Neuronal stem cell (in vitro differentiated cells): ENCODE measurements around the gene DHX16.

ENCODE experiments used
- DNase-seq: peaks from one replicate; pipeline ENCODE4 v3.0.0-alpha.2; 2013; ENCODE audit warnings: low spot score
- H2AFZ ChIP-seq: one replicate; pipeline ENCODE4 v1.6.1; 2013; ENCODE audit warnings: mild to moderate bottlenecking, low read length, inconsistent platforms
- H2AK5ac ChIP-seq: 2 replicates; pipeline ENCODE4 v1.6.1; 2013; ENCODE audit warnings: low read depth, mild to moderate bottlenecking, inconsistent platforms, low read length, moderate library complexity, mixed read lengths
- H2BK120ac ChIP-seq: 2 replicates; pipeline ENCODE4 v1.6.1; 2013; ENCODE audit warnings: low read depth, mild to moderate bottlenecking, inconsistent platforms, low read length, moderate library complexity, mixed read lengths
- H2BK12ac ChIP-seq: one replicate; pipeline ENCODE4 v1.6.1; 2013; ENCODE audit warnings: low read length, inconsistent platforms
- H2BK15ac ChIP-seq: 2 replicates; pipeline ENCODE4 v1.6.1; 2013; ENCODE audit warnings: mild to moderate bottlenecking, low read length, inconsistent platforms, mixed read lengths
- H2BK5ac ChIP-seq: one replicate; pipeline ENCODE4 v1.6.1; 2013; ENCODE audit warnings: inconsistent platforms, mild to moderate bottlenecking, low read length, moderate library complexity
- H3K14ac ChIP-seq: one replicate; pipeline ENCODE4 v1.6.1; 2013; ENCODE audit warnings: low read length, inconsistent platforms
- H3K18ac ChIP-seq: 2 replicates; pipeline ENCODE4 v1.6.1; 2013; ENCODE audit warnings: low read length, inconsistent platforms
- H3K23ac ChIP-seq: 2 replicates; pipeline ENCODE4 v1.6.1; 2013; ENCODE audit warnings: low read depth, mild to moderate bottlenecking, mixed read lengths, low read length, inconsistent platforms; ENCODE audit not compliant: poor library complexity
- H3K27ac ChIP-seq: replicated peaks from 3 replicates; pipeline ENCODE4 v1.5.1; 2013; ENCODE audit warnings: low read length, inconsistent platforms
- H3K27me3 ChIP-seq, 3 experiments: 2 replicates each; pipeline ENCODE4 v1.6.1; 2013; ENCODE audit warnings: low read length in 3 of 3, mild to moderate bottlenecking in 2 of 3, inconsistent platforms in 1 of 3, low read depth in 1 of 3, mixed read lengths in 1 of 3, moderate library complexity in 1 of 3; ENCODE audit not compliant: control insufficient read depth in 3 of 3, insufficient read depth in 3 of 3
- H3K36me3 ChIP-seq, 2 donors: replicated peaks in 1 of 2; 2 replicates each; pipeline ENCODE4 v1.6.1; 2013; ENCODE audit warnings: low read length in 2 of 2; ENCODE audit not compliant: control insufficient read depth in 2 of 2, insufficient read depth in 2 of 2
- H3K4ac ChIP-seq: 2 replicates; pipeline ENCODE4 v1.6.1; 2013; ENCODE audit warnings: inconsistent platforms, mild to moderate bottlenecking, low read length, moderate library complexity
- H3K4me1 ChIP-seq, 2 donors: 1 replicate in 1 of 2; 2 replicates in 1 of 2; pipeline ENCODE4 v1.6.1; 2013; ENCODE audit warnings: low read length in 2 of 2, low read depth in 1 of 2; ENCODE audit not compliant: control insufficient read depth in 2 of 2, insufficient read depth in 1 of 2
- H3K4me2 ChIP-seq: one replicate; pipeline ENCODE4 v1.6.1; 2013; ENCODE audit warnings: mild to moderate bottlenecking, low read length, inconsistent platforms; ENCODE audit not compliant: insufficient read depth, poor library complexity, severe bottlenecking
- H3K4me3 ChIP-seq, 2 donors: 2 replicates each; pipeline ENCODE4 v1.5.1; 2013; ENCODE audit warnings: low read length in 2 of 2, mild to moderate bottlenecking in 2 of 2, inconsistent platforms in 1 of 2, moderate library complexity in 1 of 2
- H3K79me1 ChIP-seq: one replicate; pipeline ENCODE4 v1.6.1; 2013; ENCODE audit warnings: low read depth, mild to moderate bottlenecking, inconsistent platforms, low read length, moderate library complexity
- H3K9ac ChIP-seq: one replicate; pipeline ENCODE4 v1.6.1; 2013; ENCODE audit warnings: mild to moderate bottlenecking, low read depth, low read length, inconsistent platforms; ENCODE audit not compliant: poor library complexity
- H3K9me3 ChIP-seq, 2 donors: replicated peaks in 1 of 2; 2 replicates each; pipeline versions ENCODE3 to v1.6.1; 2013; ENCODE audit warnings: low read length in 2 of 2, mild to moderate bottlenecking in 2 of 2, inconsistent platforms in 1 of 2, low read depth in 1 of 2, mixed read lengths in 1 of 2, moderate library complexity in 1 of 2; ENCODE audit not compliant: control insufficient read depth in 2 of 2, insufficient read depth in 1 of 2
- H4K8ac ChIP-seq: one replicate; pipeline ENCODE4 v1.6.1; 2013; ENCODE audit warnings: low read depth, mild to moderate bottlenecking, inconsistent platforms, low read length, moderate library complexity
- H4K91ac ChIP-seq: one replicate; pipeline ENCODE4 v1.6.1; 2013; ENCODE audit warnings: low read length, low read depth, mild to moderate bottlenecking, inconsistent platforms; ENCODE audit not compliant: poor library complexity
- WGBS, 2 donors: extraction: QIAGEN DNeasy Blood & Tissue Kit; methylation state at CpG; one replicate each; pipeline ENCODE4 v1.1.7; 2013; ENCODE audit warnings: missing lambda C conversion rate in 2 of 2, mixed read lengths in 1 of 2; ENCODE audit not compliant: insufficient read length in 2 of 2, insufficient replicate concordance in 1 of 2; ENCODE audit errors: extremely low coverage in 2 of 2; 5-methylcytosine and 5-hydroxymethylcytosine counted together

Gene DHX16

GRCh38 chr6:30612213-30612612 lies 60.6 kb downstream of the DHX16 start:
- H3K4me1 ChIP-seq, result peaks cover 5 to 6% of the 10 kb centered on the region in 2 donors
- no peak overlapping the region for H3K27ac ChIP-seq
- no peaks in the 10 kb centered on the region for H3K27me3 ChIP-seq
- H3K18ac ChIP-seq, result no peak overlapping the region
- no peaks in the 10 kb centered on the region for H3K9me3 ChIP-seq
- no peak overlapping the region for H2BK15ac ChIP-seq
- no peak overlapping the region for H3K14ac ChIP-seq
- no peak overlapping the region for H3K4me3 ChIP-seq
- H3K23ac ChIP-seq, result no peak overlapping the region
- no peak overlapping the region for H2AK5ac ChIP-seq
- no peak overlapping the region for H2BK5ac ChIP-seq
- H2BK12ac ChIP-seq, result no peak overlapping the region
- H3K79me1 ChIP-seq, result peaks cover 2% of the 10 kb centered on the region
- H3K36me3 ChIP-seq, result peaks cover 20 to 90% of the 10 kb centered on the region in 2 donors
- H2BK120ac ChIP-seq, result no peak overlapping the region
- no CpG with 5 or more reads among the region's 1 CpG for WGBS, 2 donors
- no peak overlapping the region for H4K91ac ChIP-seq
- no peak overlapping the region for H3K4me2 ChIP-seq
- H3K4ac ChIP-seq, result no peak overlapping the region
- DNase-seq, result no peak
- no peak overlapping the region for H2AFZ ChIP-seq
- H3K9ac ChIP-seq, result no peak overlapping the region
- no peak overlapping the region for H4K8ac ChIP-seq

DNA sequence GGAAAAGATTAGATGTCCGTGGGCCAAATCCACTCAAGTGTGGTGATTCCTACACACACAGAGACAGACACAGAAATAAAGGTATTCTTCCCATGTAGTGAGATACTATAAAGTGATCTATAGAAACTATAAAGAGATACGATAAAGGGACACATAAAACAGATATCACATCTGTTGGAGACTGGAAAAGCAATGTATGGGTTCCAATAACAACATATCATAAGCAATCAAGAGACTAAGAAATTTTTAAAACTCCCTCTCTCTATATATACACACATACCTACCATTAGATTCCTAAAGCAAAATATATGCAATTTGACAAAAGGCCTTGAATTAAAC lies 61.0 kb downstream of the DHX16 start:
- Histone ChIP-seq H3K79me1 (peaks cover 2% of the 10 kb centered on the region), H3K9me3 (no peaks in the 10 kb centered on the region), H3K27ac (no peak overlapping the region), H3K27me3 (no peaks in the 10 kb centered on the region), H4K8ac (no peak overlapping the region), H2AK5ac (no peak overlapping the region), H3K4me1 (peaks cover 5 to 6% of the 10 kb centered on the region in 2 donors), H3K4me3 (no peak overlapping the region), H3K36me3 (peaks cover 20 to 92% of the 10 kb centered on the region in 2 donors), H3K23ac (no peak overlapping the region), H2BK5ac (no peak overlapping the region), H2BK15ac (no peak overlapping the region), H3K9ac (no peak overlapping the region), H3K14ac (no peak overlapping the region), H3K4me2 (no peak overlapping the region), H3K18ac (no peak overlapping the region), H2AFZ (no peak overlapping the region), H2BK12ac (no peak overlapping the region), H2BK120ac (no peak overlapping the region), H3K4ac (no peak overlapping the region), H4K91ac (no peak overlapping the region)
- WGBS, 2 donors, result no CpG with 5 or more reads among the region's 2 CpGs
- DNase-seq, result no peak

DNA sequence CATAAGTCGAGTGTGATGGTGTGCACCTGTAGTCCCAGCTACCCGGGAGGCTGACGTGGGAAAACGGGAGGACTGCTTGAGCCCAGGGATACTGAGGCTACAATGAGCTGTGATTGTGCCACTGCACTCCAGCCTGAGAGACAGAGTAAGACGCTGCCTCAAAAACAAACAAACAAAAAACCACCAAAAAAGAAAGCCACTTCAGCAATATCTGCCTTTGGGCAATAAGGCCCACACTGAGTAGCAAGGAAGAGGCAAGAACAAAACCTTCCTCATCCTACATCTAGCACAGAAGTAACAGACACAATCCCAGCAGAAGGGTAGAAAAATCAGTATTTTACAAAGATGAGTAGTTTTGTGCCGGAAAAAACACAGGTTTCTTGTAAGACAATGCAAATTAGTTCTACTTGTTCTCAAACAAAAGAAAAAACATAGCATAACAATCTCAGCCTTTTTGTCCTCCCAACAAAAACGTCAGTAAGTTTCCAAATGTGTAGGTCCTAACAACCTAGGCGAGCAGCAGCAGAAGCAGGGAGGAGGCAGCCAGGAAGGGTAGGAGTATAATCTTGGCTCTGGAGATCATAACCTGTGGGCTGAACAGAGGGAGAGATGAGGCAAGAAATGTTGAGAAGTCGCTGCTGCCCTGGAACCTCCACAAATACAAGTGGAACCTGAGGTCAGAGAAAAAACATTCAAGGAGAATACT lies 61.5 kb downstream of the DHX16 start:
- Histone ChIP-seq H2AK5ac (no peak overlapping the region), H3K4me3 (no peak overlapping the region), H2AFZ (no peak overlapping the region), H2BK15ac (no peak overlapping the region), H3K4me2 (no peak overlapping the region), H3K4me1 (peaks cover 5 to 6% of the 10 kb centered on the region in 2 donors), H3K27ac (no peak overlapping the region), H3K36me3 (peaks cover 24 to 92% of the 10 kb centered on the region in 2 donors), H3K27me3 (no peaks in the 10 kb centered on the region), H3K23ac (no peak overlapping the region), H4K91ac (no peak overlapping the region), H3K9me3 (no peaks in the 10 kb centered on the region), H3K4ac (no peak overlapping the region), H4K8ac (no peak overlapping the region), H2BK12ac (no peak overlapping the region), H2BK120ac (no peak overlapping the region), H2BK5ac (no peak overlapping the region), H3K18ac (no peak overlapping the region), H3K79me1 (peaks cover 2% of the 10 kb centered on the region), H3K14ac (no peak overlapping the region), H3K9ac (peak overlapping the region; percentile 44)
- DNase-seq, result no peak
- WGBS, 2 donors, result no CpG with 5 or more reads among the region's 9 CpGs

DNA sequence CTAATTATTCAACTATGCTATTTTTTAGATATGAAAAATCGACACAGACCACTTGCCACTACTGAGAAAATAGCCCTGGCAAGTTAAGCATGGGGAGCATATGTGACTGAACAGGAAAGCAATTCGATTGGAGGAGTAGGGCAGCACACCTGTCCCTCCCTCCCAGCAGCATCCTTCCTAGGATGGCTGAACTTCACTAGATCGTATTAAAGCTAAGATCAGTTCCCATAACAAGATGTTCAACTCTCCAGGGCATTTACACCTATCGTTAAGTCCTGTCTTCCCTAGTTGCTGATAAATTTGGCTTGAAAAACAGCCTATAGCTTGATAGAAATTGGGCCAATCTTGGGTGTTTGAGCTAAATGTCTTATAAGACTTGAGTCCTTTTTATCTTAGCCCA lies 62.7 kb downstream of the DHX16 start:
- Histone ChIP-seq H4K8ac (no peak overlapping the region), H3K27me3 (no peaks in the 10 kb centered on the region), H2BK15ac (no peak overlapping the region), H2BK5ac (no peak overlapping the region), H3K23ac (no peak overlapping the region), H3K4me2 (no peak overlapping the region), H3K9ac (no peak overlapping the region), H3K79me1 (peaks cover 2% of the 10 kb centered on the region), H3K4me3 (no peak overlapping the region), H3K14ac (no peak overlapping the region), H2BK12ac (no peak overlapping the region), H3K27ac (no peak overlapping the region), H2AFZ (no peak overlapping the region), H3K36me3 (peaks cover 31 to 92% of the 10 kb centered on the region in 2 donors), H3K4me1 (peaks cover 5 to 6% of the 10 kb centered on the region in 2 donors), H2AK5ac (no peak overlapping the region), H3K18ac (no peak overlapping the region), H3K4ac (no peak overlapping the region), H3K9me3 (no peaks in the 10 kb centered on the region), H4K91ac (no peak overlapping the region), H2BK120ac (no peak overlapping the region)
- no CpG with 5 or more reads among the region's 4 CpGs for WGBS, 2 donors
- no peak for DNase-seq
